H1 (cell line): ENCODE data around the gene KANSL3. TPM values are rescaled to one million over a fixed set of nuclear protein-coding genes. Genes with fewer than 3 reads are reported as not detected.

Experiments
- CTCF ChIA-PET: fragments of 300-600 bp; sonication (Branson Sonifier 250); formaldehyde crosslinking; loops from one replicate; lab custom pipeline; 2021; ENCODE audit not compliant: partially characterized antibody; lab: Charles Lee
- POLR2A ChIA-PET: fragments of 300-600 bp; sonication (Branson Sonifier 250); formaldehyde crosslinking; loops from one replicate; lab custom pipeline; 2021; ENCODE audit warnings: inconsistent platforms; ENCODE audit not compliant: partially characterized antibody; lab: Charles Lee
- DNase-seq, 2 experiments: peaks; one replicate each; pipeline versions ENCODE4 v3.0.0 to v3.0.0-alpha.2; 2010 to 2022; ENCODE audit warnings: low spot score in 2 of 2, low read depth in 1 of 2, mixed read lengths in 1 of 2
- FAIRE-seq: peaks from 2 replicates; lab custom pipeline; 2011; peaks lifted over from hg19 to GRCh38; lab: Jason Lieb, UNC
- H2AFZ ChIP-seq: 2 replicates; pipeline ENCODE4 v1.8.1; 2012; ENCODE audit warnings: low read length, inconsistent platforms
- H2AK5ac ChIP-seq: 2 replicates; pipeline ENCODE4 v1.6.1; 2013; ENCODE audit warnings: low read depth, low read length
- H2BK120ac ChIP-seq: replicated peaks from 2 replicates; pipeline ENCODE3; 2013; ENCODE audit warnings: low read depth, low read length, inconsistent platforms
- H2BK12ac ChIP-seq: 2 replicates; pipeline ENCODE4 v1.6.1; 2013; ENCODE audit warnings: low read depth, low read length
- H2BK15ac ChIP-seq: 2 replicates; pipeline ENCODE4 v1.6.1; 2013; ENCODE audit warnings: low read length
- H2BK20ac ChIP-seq: 2 replicates; pipeline ENCODE4 v1.6.1; 2013; ENCODE audit warnings: low read length
- H2BK5ac ChIP-seq: 2 replicates; pipeline ENCODE4 v1.6.1; 2013; ENCODE audit warnings: low read depth, low read length
- H3K14ac ChIP-seq: 2 replicates; pipeline ENCODE4 v1.6.1; 2013; ENCODE audit warnings: inconsistent platforms; ENCODE audit not compliant: insufficient read length
- H3K18ac ChIP-seq: 2 replicates; pipeline ENCODE4 v1.6.1; 2013; ENCODE audit warnings: low read length; ENCODE audit errors: extremely low read depth
- H3K23ac ChIP-seq: 2 replicates; pipeline ENCODE4 v1.6.1; 2013; ENCODE audit warnings: inconsistent platforms; ENCODE audit not compliant: insufficient read length
- H3K23me2 ChIP-seq: 2 replicates; pipeline ENCODE4 v1.6.1; 2013; ENCODE audit warnings: low read depth, low read length
- H3K27ac ChIP-seq: 2 replicates; pipeline ENCODE4 v1.6.1; 2011; ENCODE audit warnings: low read depth, low read length, inconsistent platforms
- H3K27me3 ChIP-seq, 4 experiments: replicated peaks in 1 of 4; 1 replicate in 1 of 4; 2 replicates in 3 of 4; pipeline versions ENCODE4 v1.6.1 to v1.8.1; 2011 to 2013; ENCODE audit warnings: low read length in 3 of 4, mild to moderate bottlenecking in 3 of 4, inconsistent platforms in 2 of 4, mixed read lengths in 2 of 4, moderate library complexity in 1 of 4; ENCODE audit not compliant: control insufficient read depth in 3 of 4, insufficient read depth in 3 of 4; ENCODE audit errors: extremely low read depth in 1 of 4
- H3K36me3 ChIP-seq, 4 experiments: 2 replicates each; pipeline versions ENCODE4 v1.6.1 to v1.8.1; 2011 to 2013; ENCODE audit warnings: mild to moderate bottlenecking in 4 of 4, low read length in 3 of 4, moderate library complexity in 2 of 4, control low read depth in 1 of 4, inconsistent platforms in 1 of 4; ENCODE audit not compliant: insufficient read depth in 4 of 4, control insufficient read depth in 2 of 4
- H3K4ac ChIP-seq: replicated peaks from 2 replicates; pipeline ENCODE3; 2013; ENCODE audit warnings: low read length, low read depth, mixed read lengths, inconsistent platforms; ENCODE audit not compliant: insufficient read length
- H3K4me1 ChIP-seq, 4 experiments: replicated peaks in 1 of 4; 1 replicate in 1 of 4; 2 replicates in 3 of 4; pipeline versions ENCODE4 v1.6.1 to v1.8.1; 2011 to 2013; ENCODE audit warnings: low read length in 3 of 4, inconsistent platforms in 2 of 4, mixed read lengths in 1 of 4; ENCODE audit not compliant: insufficient read depth in 4 of 4, control insufficient read depth in 3 of 4
- H3K4me2 ChIP-seq, 2 experiments: 2 replicates each; pipeline versions ENCODE4 v1.6.1 to v1.8.1; 2011 to 2013; ENCODE audit warnings: low read depth in 2 of 2, low read length in 2 of 2, control low read depth in 1 of 2, inconsistent platforms in 1 of 2, mild to moderate bottlenecking in 1 of 2; ENCODE audit not compliant: insufficient read depth in 1 of 2
- H3K4me3 ChIP-seq, 4 experiments: fragments of 200-600, 300-600 bp in 1 of 4; sonication (generic), shearing (Covaris generic), sonication (Bioruptor Twin) in 1 of 4; 2 replicates each; pipeline versions ENCODE4 v1.5.1 to v1.8.1; 2011 to 2016; ENCODE audit warnings: low read length in 4 of 4, low read depth in 3 of 4, control low read depth in 2 of 4, inconsistent platforms in 2 of 4, mild to moderate bottlenecking in 2 of 4, mixed read lengths in 1 of 4, moderate library complexity in 1 of 4; ENCODE audit not compliant: insufficient read depth in 2 of 4; ENCODE audit errors: extremely low read depth in 1 of 4
- H3K56ac ChIP-seq: replicated peaks from 2 replicates; pipeline ENCODE3; 2013; ENCODE audit warnings: low read depth, mild to moderate bottlenecking, mixed read lengths, low read length, inconsistent platforms; ENCODE audit not compliant: insufficient read length
- H3K79me1 ChIP-seq: 2 replicates; pipeline ENCODE4 v1.6.1; 2013; ENCODE audit warnings: low read depth, low read length, control low read depth
- H3K79me2 ChIP-seq, 2 experiments: 2 replicates each; pipeline versions ENCODE4 v1.6.1 to v1.8.1; 2012 to 2013; ENCODE audit warnings: low read length in 2 of 2, mild to moderate bottlenecking in 2 of 2, inconsistent platforms in 1 of 2; ENCODE audit not compliant: insufficient read depth in 2 of 2, control insufficient read depth in 1 of 2
- H3K9ac ChIP-seq, 4 experiments: replicated peaks in 1 of 4; 1 replicate in 1 of 4; 2 replicates in 3 of 4; pipeline versions ENCODE4 v1.6.1 to v1.8.1; 2011 to 2013; ENCODE audit warnings: low read depth in 3 of 4, low read length in 3 of 4, control low read depth in 2 of 4, mild to moderate bottlenecking in 2 of 4, moderate library complexity in 2 of 4, inconsistent platforms in 1 of 4; ENCODE audit errors: extremely low read depth in 1 of 4
- H3K9me3 ChIP-seq, 2 experiments: 2 replicates each; pipeline versions ENCODE4 v1.6.1 to v1.8.1; 2012 to 2013; ENCODE audit warnings: mild to moderate bottlenecking in 2 of 2, moderate library complexity in 2 of 2, control low read depth in 1 of 2, inconsistent platforms in 1 of 2, low read depth in 1 of 2, low read length in 1 of 2, mixed read lengths in 1 of 2; ENCODE audit not compliant: insufficient read depth in 2 of 2
- H4K20me1 ChIP-seq, 2 experiments: replicated peaks in 1 of 2; 2 replicates each; pipeline versions ENCODE3 to v1.8.1; 2011 to 2013; ENCODE audit warnings: inconsistent platforms in 2 of 2, low read length in 2 of 2, mild to moderate bottlenecking in 1 of 2; ENCODE audit not compliant: insufficient read depth in 2 of 2, control insufficient read depth in 1 of 2
- H4K5ac ChIP-seq: 2 replicates; pipeline ENCODE4 v1.6.1; 2013; ENCODE audit warnings: low read length, low read depth, mixed read lengths, inconsistent platforms; ENCODE audit not compliant: insufficient read length
- H4K8ac ChIP-seq: 2 replicates; pipeline ENCODE4 v1.8.0; 2013; ENCODE audit warnings: mild to moderate bottlenecking, moderate library complexity, low read length, inconsistent platforms; ENCODE audit not compliant: insufficient read depth; ENCODE audit errors: extremely low read depth
- H4K91ac ChIP-seq: replicated peaks from 2 replicates; pipeline ENCODE3; 2013; ENCODE audit warnings: low read length, mixed read lengths, inconsistent platforms; ENCODE audit not compliant: insufficient read length
- ATF2 ChIP-seq: IDR thresholded peaks from 2 replicates; pipeline ENCODE4 v1.6.1; 2012; ENCODE audit warnings: low read length, inconsistent platforms
- FOSL1 ChIP-seq: IDR thresholded peaks from 2 replicates; pipeline ENCODE4 v1.6.1; 2011; ENCODE audit warnings: mild to moderate bottlenecking, low read depth, low read length, moderate library complexity; ENCODE audit not compliant: insufficient read depth
- GTF2F1 ChIP-seq: IDR thresholded peaks from 2 replicates; pipeline ENCODE4 v1.6.1; 2012; ENCODE audit warnings: low read depth, low read length, improper control_type of control experiment, borderline replicate concordance
- HDAC2 ChIP-seq, 2 experiments: fragments of 300-600 bp in 1 of 2; sonication (generic) in 1 of 2; IDR thresholded peaks; 2 replicates each; pipeline ENCODE4 v1.6.1; 2011 to 2012; ENCODE audit warnings: low read depth in 2 of 2, low read length in 2 of 2, mild to moderate bottlenecking in 2 of 2, moderate library complexity in 2 of 2, borderline replicate concordance in 1 of 2, inconsistent platforms in 1 of 2
- KDM1A ChIP-seq: fragments of 200-600, 300-600 bp; sonication (generic); IDR thresholded peaks from 2 replicates; pipeline ENCODE4 v1.7.1; 2016; ENCODE audit warnings: mild to moderate bottlenecking, low read length, borderline replicate concordance
- RFX5 ChIP-seq: IDR thresholded peaks from 2 replicates; pipeline ENCODE4 v1.6.1; 2011; ENCODE audit warnings: low read depth, low read length, improper control_type of control experiment, borderline replicate concordance
- SP1 ChIP-seq: IDR thresholded peaks from 2 replicates; pipeline ENCODE4 v1.6.1; 2011; ENCODE audit warnings: low read depth, low read length
- TAF1 ChIP-seq: IDR thresholded peaks from 2 replicates; pipeline ENCODE4 v1.6.1; 2011; ENCODE audit warnings: mild to moderate bottlenecking, low read depth, low read length
- TAF7 ChIP-seq: optimal IDR thresholded peaks from 2 replicates; pipeline ENCODE3; 2011; ENCODE audit warnings: low read depth, mild to moderate bottlenecking, inconsistent platforms, low read length, moderate library complexity, borderline replicate concordance
- TCF12 ChIP-seq: IDR thresholded peaks from 2 replicates; pipeline ENCODE4 v1.6.1; 2011; ENCODE audit warnings: low read depth, mild to moderate bottlenecking, low read length
- WGBS, 2 experiments: shearing (Covaris generic) in 1 of 2; methylation state at CpG; one replicate each; pipeline versions ENCODE4 v1.1.6 to v1.1.7; 2013 to 2015; ENCODE audit warnings: low lambda C conversion rate in 2 of 2, mixed read lengths in 2 of 2, inconsistent platforms in 1 of 2, low coverage in 1 of 2, missing lambda C conversion rate in 1 of 2; ENCODE audit not compliant: insufficient replicate concordance in 2 of 2, insufficient coverage in 1 of 2, insufficient read length in 1 of 2; ENCODE audit errors: extremely low coverage in 1 of 2, missing lambda C conversion rate in 1 of 2; 5-methylcytosine and 5-hydroxymethylcytosine counted together
- polyA plus RNA-seq, 7 experiments: library from polyadenylated mRNA; depleted of rRNA in 3 of 7; stranded (reverse) in 5 of 7; unstranded in 2 of 7; fragments of >200 nt in 5 of 7; fragments of 200-250 nt in 2 of 7; gene quantifications; 1 replicate in 5 of 7; 2 replicates in 1 of 7; 4 replicates in 1 of 7; pipeline versions ENCODE4 v1.2.1 to v1.2.3, GENCODE V29; 2011 to 2013; ENCODE audit warnings: missing spikeins in 2 of 7, mixed read lengths in 2 of 7
- total RNA-seq: library from RNA; stranded (reverse); fragmentation: NEBNext Ultra II Directional; extraction: Animal tissue kit (Norgen Biotek cat#: 25700); gene quantifications from 2 replicates; pipeline ENCODE4 v1.2.1, GENCODE V29; 2021

KANSL3 gene
- total and polyA plus RNA-seq, 2 of the 8 experiments (the other 6 are each of a cell fraction or from before 2014, with no cell fraction given): 19.8 to 31.4 TPM

- Histone ChIP-seq H4K20me1 (no peaks in the 10 kb centered on the region), H3K79me1 (no peaks in the 10 kb centered on the region), H2AK5ac (no peak overlapping the region), H2BK12ac (no peak overlapping the region), H3K27ac (no peak overlapping the region), H4K91ac (no peak overlapping the region), H3K56ac (no peak overlapping the region), H3K4me2 (no peak overlapping the region), H3K9me3 (no peaks in the 10 kb centered on the region), H3K27me3 (no peaks in the 10 kb centered on the region), H2BK15ac (no peak overlapping the region), H4K8ac (no peak overlapping the region), H2AFZ (no peak overlapping the region), H3K79me2 (no peaks in the 10 kb centered on the region), H3K14ac (no peak overlapping the region), H3K36me3 (peaks cover 0 to 4% (median under 1%) of the 10 kb centered on the region in 4 experiments; a peak in 4 of 8 replicates), H3K4ac (no peak overlapping the region), H3K18ac (no peak overlapping the region), H3K23ac (no peak overlapping the region), H2BK120ac (no peak overlapping the region), H3K23me2 (no peaks in the 10 kb centered on the region), H3K4me1 (no peaks in the 10 kb centered on the region), H2BK5ac (no peak overlapping the region), H4K5ac (no peak overlapping the region), H2BK20ac (no peak overlapping the region), H3K9ac (no peak overlapping the region), H3K4me3 (no peak overlapping the region)
- no peak for FAIRE-seq
- no peak for DNase-seq
- WGBS, 2 experiments: 83% methylated on average over 1 of the region's 1 CpG; no CpG with 5 or more reads in 1 of the 2 experiments
- CTCF ChIA-PET: no interaction called here
- TF ChIP-seq KDM1A (no peak), TAF7 (no peak), ATF2 (no peak), TAF1 (no peak), SP1 (no peak), HDAC2 (IDR thresholded peaks at IDR 0.05; ENCODE audit: borderline replicate concordance in 1 of 2, low read depth in 2 of 2, low read length in 2 of 2) (no peak), GTF2F1 (no peak), RFX5 (no peak), TCF12 (no peak), FOSL1 (no peak)
- POLR2A ChIA-PET: no interaction called here
Observed at GRCh38 chr2:96587843-96588242, 50.3 kb downstream of the KANSL3 start.
